CD4-positive, alpha-beta T cell treated with Interferon alpha-2 for 1 hour (primary cell): ENCODE data around the gene COMMD3.
A peak's percentile ranks its signal among the peaks of the same experiment; 100 is the strongest.

Source experiments
- DNase-seq, 2 donors: peaks; one replicate each; pipeline ENCODE4 v3.0.0-alpha.2; 2020 to 2022

COMMD3 gene

DNA sequence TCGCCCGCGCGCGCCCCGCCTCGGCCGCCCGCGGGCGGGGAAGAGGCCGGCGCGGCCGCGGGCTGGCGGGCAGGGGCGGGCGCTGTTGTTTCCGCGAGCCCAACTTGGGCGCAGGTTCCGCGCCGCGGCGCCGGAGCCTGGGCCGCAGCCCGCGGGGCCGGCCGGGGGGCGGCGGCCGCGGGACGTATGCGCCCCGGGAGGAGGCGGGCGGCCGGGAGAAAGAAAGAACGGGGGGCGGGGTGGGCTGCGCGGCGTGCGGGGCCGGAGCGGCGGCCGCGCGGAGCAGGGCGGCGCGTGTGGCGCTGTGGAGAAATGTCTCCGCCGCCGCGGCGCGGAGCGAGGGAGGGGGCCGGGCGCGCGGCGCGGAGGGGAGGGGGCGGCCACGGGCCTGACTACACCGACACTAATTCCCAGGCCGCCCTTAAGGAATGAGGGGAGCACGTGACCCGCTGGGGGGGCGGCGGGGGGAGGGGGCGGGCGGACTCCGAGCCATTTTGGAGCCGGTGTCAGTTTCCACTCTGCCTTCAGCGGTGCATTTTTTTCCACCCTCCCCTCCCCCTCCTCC, 4.5 kb downstream of the COMMD3 start, which contains the start of gene BMI1:
Gene BMI1 (plus strand): TSS at position 509 of the 565 bp plus-strand sequence. CDS start 5,351 bp downstream, outside the sequence.
- DNase-seq = peak; percentile 71 to 80

- DNase-seq = peak; percentile 51 to 71
Measured at GRCh38 chr10:22321156-22321923, 5.2 kb downstream of the COMMD3 start.

GRCh38 chr10:22321924-22322640, 5.9 kb downstream of the COMMD3 start:
- peak in 1 of 2 donors; percentile 47 for DNase-seq

GRCh38 chr10:22322641-22323160, 6.5 kb downstream of the COMMD3 start:
- no peak for DNase-seq

GRCh38 chr10:22323538-22324305, 7.5 kb downstream of the COMMD3 start:
- DNase-seq = no peak

GRCh38 chr10:22324413-22324812, 8.2 kb downstream of the COMMD3 start:
- DNase-seq = no peak

GRCh38 chr10:22324893-22325271, 8.7 kb downstream of the COMMD3 start:
- DNase-seq = no peak

GRCh38 chr10:22325272-22326144, 9.3 kb downstream of the COMMD3 start:
- peak; percentile 79 to 87 for DNase-seq

DNA sequence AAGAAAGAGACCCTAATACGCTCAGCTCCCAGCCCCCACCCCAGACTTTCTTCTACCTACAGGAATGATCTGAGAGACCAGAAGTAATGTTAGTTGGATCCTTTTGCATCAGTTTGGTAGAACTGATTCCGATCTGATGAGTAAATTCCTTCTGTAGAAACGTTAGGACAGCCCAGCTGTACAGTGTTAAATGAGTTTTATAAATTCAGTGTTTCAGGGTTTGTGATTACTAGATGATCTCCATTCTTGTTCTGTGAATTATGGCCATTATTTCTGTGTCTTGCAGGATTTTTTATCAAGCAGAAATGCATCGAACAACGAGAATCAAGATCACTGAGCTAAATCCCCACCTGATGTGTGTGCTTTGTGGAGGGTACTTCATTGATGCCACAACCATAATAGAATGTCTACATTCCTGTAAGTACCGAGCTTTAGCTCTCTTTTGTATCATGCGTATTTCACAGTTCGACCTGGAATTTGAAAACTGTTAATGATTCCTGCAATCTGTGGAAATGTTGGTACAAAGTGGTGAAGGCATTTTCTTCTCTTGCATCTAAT, 10.0 kb downstream of the COMMD3 start:
- no peak for DNase-seq

DNA sequence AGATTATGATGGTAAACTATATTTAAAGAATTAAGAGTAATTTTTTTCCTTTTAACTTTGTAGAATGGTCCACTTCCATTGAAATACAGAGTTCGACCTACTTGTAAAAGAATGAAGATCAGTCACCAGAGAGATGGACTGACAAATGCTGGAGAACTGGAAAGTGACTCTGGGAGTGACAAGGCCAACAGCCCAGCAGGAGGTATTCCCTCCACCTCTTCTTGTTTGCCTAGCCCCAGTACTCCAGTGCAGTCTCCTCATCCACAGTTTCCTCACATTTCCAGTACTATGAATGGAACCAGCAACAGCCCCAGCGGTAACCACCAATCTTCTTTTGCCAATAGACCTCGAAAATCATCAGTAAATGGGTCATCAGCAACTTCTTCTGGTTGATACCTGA, 13.0 kb downstream of the COMMD3 start:
- no peak for DNase-seq

DNA sequence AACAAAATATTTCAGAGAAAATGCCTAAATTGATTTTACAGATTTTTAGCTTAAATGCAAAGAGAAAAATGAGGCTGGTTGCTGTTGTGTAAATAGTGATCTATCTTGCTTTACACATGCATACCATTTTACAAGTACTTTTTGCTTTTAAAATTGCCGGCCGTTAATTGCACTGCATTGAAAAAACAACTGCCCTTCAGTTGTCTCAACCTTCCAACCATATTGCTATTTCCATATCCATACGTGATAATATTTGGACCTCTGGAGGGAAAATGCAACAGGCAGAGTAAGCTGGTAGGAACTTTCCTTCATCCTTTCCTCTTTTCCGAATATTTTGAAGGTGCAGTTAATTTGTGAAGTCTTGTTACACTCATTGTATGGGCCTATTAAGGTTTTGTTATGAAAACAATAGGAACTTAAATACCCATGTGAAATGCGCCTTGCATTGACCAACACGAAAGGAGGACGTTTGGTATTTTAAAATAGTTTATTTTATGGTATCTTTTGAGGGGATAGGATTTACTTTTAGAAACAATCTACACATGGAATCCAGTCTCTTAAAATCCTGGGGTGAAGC, 16.0 kb downstream of the COMMD3 start:
- DNase-seq = no peak

DNA sequence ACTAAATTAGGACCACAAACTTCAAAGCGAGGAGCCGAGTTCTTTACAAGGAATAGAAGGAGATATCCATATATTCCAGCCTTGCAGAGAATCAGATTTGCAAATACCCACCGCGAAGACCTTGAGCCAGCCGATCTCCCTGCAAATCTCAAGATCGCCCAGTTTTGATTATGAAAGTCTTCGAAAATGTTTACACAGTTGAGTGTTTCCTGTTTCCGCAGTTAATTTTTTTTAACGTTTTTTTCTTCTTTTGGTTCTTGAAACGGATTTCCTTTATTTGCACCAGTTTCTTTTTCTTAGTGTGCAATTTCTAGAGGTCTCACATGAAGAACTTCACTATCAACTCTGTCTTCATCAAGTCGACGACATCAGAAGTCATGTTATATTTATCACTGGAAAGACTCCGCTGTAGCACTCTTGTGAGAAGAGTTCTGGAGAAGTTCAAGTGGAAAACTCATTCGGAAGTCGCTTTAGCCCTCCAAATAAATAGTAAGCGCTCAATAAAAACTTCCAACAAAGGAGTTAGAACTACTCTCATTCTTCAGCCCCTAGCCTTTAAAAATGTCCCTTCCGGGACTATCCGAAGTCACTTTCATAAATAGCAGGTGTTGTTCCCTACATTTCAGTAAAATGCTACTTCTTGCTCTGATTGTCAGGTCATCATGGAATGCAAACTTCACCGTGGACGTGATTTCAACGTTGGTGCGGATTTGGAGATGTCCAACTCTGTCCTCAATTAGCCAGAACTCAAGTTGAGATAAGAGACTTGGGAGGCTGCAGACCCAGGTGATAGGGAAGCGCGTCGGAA, 17.2 kb downstream of the COMMD3 start:
- peak in 1 of 2 donors; percentile 66 for DNase-seq

DNA sequence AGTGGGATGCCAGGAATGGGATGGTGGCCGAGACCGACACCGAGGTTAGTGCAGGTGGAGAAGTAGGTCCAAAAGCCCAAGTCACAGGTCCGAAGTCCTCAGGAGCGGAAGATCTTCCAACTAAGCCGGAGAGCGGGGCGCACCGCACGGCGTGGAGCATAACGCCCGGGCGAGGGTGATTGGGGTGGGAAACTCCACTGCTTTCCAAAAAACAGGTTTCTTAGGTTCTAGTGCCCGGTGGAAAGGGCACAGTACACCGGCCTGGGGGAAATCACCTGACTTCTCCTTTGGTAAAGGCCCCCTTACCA, 17.7 kb downstream of the COMMD3 start:
- DNase-seq = no peak

DNA sequence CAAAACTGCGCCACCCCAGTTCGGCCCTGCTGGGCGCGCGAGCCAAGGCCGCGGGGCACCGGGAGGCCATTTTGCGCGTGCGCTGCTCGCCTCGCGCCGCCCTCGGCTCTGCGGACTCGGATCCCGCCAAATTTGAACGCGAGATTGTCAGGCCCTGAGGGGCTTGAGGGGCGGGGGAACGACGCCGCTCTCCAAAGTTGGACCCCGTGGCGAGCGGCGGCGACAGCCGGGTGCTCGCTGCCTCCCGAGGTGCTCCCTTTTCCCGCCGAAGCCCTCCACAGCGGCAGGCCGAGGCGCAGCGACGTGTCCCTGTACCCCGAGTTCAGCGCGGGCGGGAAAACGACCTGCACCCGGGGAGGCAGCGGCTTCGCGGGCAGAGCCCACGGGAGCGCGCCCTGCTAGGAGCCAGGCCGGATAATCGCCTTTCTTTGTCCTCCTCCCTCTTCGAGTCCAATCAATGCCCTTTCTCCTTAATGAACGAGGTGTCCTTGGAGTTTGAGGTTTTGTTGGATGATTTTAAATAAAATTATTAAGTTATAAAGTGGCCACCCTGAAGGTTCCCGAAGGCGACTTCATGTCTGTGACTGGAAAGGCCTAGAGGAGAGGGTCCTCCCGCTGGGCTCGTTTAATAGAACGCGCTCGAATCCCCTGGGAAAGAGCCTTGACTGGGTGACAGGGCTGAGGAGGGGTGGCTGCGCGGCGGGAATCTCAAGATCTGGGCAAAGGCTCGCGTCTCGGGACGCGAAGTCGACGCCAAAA, 18.4 kb downstream of the COMMD3 start:
- DNase-seq = no peak

GRCh38 chr10:22335173-22335933, 19.2 kb downstream of the COMMD3 start:
- DNase-seq = peak; percentile 83 to 85

DNA sequence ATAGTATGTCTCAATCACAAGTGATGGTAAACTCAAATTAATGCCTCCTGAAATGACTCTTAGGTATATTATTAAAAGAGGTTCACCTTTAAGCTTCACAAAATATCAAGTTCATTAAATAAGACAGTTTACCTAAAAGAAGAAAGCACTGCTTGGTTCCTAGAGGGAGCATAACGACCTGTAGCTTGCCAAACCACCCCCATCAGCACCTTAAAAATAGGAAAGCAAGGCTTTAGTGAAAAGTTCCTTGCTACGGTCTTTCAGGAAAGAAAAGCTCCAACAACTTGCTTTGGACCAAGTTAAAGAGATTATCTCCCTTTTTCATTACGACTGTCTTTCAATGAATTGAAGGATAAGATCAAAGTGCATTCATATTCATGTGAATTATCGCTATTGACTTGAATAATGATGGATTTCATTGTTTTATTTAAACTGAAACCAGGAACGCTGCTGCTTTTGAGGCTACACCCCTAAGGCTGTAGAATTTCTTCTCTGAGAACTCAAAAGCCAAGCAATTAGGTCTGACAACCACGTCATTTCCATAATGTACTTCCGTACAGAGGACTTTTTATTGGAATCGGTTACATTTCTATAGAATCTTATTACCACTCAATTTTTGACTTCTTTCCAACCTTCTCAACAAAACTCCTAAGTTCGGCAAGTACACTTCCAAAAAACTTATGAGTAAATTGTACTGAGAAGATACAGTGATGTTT, 22.2 kb downstream of the COMMD3 start:
- peak in 1 of 2 donors; percentile 27 for DNase-seq

DNA sequence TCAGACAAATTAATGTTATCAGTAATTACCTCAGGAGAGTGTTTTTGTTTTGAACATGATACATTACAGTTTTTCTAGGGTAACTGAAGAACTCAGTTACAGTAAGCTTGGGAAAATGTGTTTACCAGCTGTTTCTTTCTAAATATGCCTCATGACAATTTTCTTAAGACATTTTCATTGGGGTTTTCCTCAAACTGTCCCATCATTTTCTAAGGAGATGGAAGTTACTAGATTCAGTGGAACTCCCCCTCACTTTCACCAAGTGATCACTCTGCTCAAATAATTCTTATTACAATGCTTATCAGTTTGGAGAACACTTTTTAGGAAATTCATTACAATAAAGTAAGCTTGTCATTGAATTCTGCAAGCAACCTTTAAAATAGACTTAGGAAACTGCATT, 22.7 kb downstream of the COMMD3 start:
- DNase-seq = no peak

- no peak for DNase-seq
Measured at GRCh38 chr10:22339761-22340328, 23.7 kb downstream of the COMMD3 start.
